GM19035 (cell line): ENCODE results near the gene ATAD2B.

Source experiments
- ATAC-seq: cut with Tn5 transposase; IDR thresholded peaks from one replicate; pipeline ENCODE4 v1.9.1; 2021; ENCODE audit not compliant: unreplicated experiment

The ATAD2B gene

DNA sequence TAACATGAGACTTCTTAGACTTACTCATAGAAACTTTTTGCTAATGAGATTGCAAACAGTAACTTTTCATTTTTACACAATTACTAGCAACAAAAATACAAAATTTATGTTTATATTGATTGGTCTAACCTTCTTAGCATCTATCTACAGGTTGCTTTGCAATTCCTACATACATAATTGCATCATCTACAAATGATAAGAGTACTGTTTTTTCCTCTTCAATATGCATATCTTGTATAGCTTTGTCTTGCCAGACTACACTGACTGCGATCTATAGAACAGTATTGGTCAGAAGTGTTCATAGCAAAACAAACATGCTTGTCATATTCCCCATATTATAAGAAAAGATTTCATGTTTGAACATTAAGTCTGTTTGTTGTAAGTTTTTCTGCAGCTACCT lies 87.9 kb downstream of the ATAD2B start:
- ATAC-seq: no peak

DNA sequence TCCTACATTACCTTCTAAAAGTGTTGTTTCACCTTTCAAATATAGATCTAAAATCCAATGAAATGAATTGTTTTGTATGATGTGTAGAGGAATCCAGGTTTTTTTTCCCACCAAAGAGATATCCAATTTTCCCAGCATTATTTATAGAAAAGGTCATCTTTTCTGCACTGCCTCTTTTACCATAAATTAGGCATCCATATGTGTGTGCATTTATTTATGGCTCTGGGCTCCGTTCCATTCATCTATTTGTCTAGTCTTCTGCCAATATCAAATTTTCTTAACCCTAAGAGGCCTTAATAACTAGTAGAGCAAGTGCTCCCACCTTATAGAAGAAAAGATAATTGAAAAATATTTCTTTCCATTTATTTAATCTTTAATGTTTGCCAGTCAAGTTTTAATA lies 88.3 kb downstream of the ATAD2B start:
- no peak for ATAC-seq

DNA sequence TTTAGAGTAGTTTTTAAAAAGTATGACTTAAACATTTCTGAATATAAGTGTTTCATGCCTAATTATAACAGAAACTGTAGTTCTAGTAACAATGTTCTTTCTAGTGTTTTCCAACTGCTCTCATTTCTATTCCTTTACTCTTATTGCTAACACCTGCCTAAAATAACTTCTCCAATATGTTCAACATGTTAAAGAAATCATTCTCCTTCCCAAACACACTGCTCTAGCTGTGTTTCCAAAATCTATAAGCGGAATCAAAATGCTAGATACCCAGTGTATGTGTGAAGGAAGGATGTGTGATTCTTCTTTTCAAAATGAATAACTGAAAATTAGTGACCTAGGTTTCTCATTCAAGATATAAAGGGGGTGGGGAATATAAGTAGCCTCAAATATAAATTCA lies 89.1 kb downstream of the ATAD2B start:
- ATAC-seq: no peak

DNA sequence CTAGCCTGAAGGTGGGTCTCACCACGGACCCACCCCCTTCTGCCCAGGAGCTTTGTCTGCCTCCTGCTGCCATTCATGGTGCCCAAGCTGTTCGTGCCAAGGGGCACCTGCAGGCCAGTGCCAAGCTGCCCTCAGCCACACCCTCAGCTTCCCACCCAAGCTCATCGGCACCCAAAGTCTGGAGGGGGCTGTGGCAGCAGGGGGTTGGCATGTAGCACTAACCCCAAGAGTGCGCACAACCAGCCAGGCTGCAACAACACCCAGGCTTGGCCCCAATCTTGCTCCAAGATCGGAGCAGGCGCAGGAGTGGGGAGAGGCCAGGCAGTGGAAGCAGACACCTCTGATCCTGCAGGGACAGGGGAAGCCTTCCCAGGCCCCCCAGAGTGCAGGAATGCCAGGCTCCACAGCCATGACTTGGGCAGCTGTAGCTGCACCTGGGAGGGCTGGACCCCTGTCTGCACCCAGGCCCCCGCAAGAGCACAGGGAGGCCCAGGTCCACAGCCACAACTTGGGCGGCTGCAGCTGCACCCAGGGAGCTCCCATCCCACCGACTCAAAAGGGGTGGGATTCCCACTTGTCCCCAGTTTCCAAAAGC lies 89.9 kb downstream of the ATAD2B start:
- ATAC-seq: no peak

DNA sequence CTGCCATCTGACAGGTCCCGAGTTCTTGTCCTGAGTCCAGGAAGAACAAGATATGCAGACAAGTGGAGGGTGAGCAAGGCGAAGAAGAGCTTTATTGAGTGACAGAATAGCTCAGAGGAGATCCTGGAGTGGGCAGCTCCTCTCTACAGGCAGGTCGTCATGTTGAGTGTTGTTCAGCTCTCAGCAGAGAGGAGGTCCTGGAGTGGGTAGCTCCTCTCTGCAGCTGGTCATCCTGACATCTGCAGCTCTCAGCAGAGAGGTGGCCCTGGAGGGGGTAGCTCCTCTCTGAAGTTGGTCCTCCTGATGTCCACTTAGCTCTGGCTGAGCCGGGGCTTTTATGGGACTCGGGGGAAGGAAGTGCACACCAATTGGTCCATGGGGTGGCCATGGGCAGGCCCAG lies 90.4 kb downstream of the ATAD2B start:
- no peak for ATAC-seq

DNA sequence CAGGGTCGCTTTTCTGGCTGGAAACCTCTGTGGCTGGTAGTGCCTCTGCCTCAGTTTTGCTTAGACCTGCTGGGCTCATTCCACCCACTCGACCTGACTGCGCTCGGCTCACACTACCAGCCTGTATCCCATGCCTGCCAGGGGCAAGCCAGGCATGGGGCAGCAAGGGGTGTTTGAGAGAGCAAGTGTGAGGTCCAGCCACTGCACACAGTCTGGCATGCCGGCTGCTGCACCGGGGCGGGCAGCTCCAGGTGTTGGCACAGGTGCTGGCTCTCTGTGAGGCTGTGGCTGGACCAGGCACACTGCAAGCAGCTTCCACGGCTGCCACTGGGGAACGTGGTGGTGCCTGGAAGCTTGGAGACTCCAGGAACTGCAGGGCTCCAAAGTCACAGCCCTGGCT lies 90.9 kb downstream of the ATAD2B start:
- ATAC-seq: no peak

DNA sequence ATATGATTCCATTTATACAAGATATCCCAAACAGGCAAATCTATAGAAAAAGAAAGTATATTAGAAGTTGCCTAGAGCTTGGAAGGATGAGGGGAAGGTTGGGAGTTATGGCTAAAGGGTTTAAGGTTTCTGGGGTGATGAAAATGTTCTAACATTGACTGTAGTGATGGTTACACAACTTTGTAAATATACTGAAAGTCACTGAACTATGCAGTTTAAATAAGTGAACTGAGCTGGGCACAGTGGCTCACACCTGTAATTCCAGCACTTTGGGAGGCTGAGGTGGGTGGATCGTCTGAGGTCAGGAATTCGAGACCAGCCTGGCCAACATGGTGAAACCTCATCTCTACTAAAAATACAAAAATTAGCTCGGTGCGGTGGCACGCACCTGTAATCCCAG lies 91.5 kb downstream of the ATAD2B start:
- ATAC-seq: no peak

DNA sequence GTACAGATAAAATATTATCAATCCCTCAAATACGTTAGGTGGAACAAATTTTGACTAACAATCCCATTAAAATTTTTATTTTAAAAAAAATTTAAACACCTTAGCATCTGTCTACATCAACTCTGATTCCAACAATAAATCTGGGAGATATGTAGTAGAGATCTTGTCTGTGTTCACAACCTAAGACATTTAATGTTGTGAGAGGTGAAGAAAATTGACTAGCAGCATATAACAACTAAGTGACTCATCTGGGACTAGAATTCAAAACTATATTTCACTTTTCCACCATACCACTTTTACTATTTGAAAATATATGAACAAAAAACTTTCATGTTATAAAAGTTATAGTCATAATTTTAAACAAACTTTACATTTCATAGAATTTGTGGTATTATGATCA lies 97.9 kb downstream of the ATAD2B start:
- ATAC-seq: no peak

DNA sequence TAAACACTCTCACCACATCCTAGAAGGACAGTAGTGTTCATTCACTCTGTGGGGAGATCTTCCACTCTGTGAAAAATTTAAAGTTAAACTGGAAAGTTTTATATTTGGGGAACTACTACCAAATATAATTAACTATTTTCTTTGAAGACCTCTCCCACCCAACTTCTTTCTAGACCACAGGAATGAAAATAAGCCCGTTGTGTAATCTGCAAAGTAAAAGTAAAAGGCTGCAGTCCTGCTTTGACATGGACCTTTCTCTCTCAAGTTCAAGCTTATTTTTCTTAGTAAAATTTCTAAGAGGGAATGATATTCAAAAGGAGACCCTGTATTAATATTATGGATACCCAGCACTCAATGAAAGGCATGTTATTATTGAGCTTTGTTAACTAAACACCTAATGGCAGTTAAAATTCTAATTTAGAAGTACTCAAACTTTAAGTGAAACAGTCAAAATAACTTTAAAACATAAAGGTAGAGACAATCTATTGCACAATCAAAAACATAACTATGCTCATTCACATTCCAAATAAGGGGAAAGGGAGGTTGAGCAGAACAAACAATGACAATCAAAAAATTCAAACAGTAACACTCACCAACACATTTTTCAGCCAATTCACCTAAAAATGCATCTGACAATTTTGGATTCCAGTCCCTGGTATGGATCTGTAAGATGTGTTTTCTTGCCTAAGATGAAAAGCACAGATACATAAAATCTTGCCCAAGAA lies 98.5 kb downstream of the ATAD2B start:
- no peak for ATAC-seq

DNA sequence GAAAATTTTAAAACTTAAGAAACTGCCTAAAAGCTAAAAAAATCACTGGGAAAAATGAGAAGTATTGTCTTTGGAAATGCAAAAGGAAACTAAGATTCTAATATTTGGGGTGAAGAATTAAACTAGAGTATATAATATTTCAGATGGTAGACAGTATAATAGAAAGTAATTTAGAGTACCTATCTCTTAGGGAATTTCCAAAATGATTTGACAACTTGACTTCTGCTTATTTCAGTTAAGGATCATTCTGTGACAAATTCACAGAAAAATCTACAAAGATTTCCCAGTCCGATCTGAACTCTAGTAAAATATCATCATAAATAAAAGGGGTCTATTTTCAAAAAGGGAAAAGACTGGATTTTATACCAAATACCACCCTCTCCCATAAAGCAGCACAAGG lies 99.6 kb downstream of the ATAD2B start:
- ATAC-seq: no peak

DNA sequence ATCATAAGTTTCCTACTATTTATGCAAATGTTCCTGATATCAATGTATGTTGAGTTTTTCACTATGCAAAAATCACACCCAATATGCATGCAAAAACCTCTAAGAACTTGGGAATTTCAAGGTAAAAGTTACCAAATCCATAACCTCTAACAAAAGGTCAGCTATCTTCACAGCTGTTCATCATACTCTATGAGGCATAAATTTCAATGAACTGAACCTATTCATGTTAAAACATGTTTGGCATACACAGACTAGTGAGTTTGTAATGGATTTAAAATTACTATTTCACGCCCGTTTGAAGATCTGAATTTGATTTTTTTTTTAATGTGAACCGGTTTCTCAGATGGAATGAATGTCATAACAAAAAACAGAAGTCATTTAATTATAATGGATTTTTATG lies 100.2 kb downstream of the ATAD2B start:
- no peak for ATAC-seq

DNA sequence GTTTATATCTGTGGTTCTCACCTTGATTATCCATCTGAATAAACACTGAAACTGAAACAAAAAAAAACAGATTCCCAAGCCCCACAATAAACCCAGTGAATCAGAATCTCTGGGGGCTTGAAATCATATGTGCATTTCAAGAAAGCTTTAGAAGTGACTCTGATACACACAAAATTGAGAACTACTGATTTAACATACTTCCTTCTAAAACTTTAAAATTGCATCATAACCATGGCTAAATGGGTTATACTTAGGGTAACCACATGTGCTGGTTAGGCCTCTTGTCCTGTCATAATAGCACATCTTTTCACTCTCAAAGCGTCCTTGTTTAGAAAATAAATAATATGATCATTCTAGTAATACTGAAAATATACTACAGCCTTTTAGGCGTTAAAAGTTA lies 100.9 kb downstream of the ATAD2B start:
- no peak for ATAC-seq

DNA sequence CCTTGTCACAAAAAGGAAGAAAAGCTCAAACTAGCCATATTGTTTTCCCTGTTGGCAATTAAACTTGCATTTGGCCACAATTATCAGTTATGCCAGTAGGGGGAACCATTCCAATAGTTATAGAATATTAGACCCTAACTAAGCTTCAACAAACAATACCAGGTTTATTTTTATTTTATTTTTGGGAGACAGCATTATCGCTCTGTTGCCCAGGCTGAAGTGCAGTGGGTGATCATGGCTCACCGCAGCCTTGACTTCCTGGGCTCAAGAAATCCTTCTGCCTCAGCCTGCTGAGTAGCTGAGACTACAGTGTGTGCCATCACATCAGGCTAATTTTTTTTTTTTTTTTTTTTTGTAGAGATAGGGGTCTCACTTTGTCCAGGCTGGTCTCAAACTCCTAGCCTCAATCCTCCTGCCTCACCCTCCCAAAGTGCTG lies 102.1 kb downstream of the ATAD2B start:
- peak; percentile 58 for ATAC-seq

DNA sequence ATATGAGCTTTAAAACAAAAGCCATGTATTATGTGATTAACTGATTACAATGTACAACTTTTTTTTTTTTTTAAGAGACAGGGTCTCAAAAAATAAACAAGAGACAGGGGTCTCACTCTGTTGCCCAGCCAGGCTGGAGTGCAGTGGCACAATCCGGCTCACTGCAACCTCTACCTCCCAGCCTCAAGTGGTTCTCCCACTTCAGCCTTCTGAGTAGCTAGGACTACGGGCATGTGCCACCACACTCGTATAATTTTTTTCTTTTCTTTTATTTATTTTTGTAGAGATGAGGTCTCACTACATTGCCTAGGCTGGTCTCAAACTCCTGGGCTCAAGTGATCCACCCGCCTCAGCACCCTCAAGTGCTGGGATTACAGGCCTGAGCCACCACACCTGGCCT lies 103.1 kb downstream of the ATAD2B start:
- ATAC-seq: no peak

DNA sequence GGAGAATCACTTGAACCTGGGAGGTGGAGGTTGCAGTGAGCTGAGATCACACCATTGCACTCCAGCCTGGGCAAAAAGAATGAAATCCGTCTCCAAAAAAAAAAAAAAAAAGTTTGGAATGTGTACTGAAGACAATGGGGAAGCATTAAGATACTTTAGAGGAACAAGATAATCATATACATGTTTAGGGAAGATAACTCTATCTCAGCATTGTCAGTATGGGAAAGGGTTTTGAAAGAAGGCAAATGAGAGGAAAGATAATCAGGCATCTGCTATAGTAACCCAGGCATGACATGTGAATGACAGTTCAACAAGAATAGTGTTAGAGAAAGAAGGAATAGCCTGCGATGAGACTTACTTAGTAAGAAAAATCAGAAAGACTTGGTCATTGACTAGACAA lies 112.0 kb downstream of the ATAD2B start:
- no peak for ATAC-seq

DNA sequence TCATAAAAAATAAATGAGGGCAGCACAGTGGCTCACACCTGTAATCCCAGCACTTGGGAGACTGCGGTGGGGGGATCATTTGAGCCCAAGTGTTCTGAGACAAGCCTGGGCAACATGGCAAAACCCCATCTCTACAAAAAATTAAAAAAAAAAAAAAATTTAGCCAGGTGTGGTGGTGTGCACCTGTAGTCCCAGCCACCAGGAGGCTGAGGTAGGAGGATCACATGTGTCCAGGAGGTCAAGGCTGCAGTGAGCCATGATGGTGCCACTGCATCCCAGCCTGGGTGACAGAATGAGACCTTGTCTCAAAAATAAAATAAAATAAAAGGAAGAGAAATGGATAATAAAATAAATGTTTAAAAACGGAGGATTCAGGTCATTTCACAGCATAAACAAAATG lies 113.5 kb downstream of the ATAD2B start:
- ATAC-seq: no peak

DNA sequence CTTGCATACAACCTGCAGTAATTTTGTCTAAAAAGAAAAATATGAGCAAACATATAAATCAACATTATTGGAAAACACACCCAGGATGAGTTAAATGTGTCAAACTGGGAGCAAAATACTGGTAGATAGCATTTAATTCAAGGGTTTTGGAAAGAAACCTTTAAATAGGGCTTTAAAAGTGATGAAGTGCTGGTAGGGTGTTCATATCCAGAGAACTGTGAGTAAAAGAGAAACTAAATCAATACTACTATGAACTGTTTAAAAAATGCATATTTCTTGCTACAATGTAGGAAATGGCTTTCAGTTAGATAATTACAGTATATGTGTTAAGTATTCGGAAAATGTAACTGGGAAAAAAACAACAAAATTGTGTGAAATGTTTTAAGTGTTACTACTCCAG lies 117.8 kb downstream of the ATAD2B start:
- ATAC-seq: no peak

DNA sequence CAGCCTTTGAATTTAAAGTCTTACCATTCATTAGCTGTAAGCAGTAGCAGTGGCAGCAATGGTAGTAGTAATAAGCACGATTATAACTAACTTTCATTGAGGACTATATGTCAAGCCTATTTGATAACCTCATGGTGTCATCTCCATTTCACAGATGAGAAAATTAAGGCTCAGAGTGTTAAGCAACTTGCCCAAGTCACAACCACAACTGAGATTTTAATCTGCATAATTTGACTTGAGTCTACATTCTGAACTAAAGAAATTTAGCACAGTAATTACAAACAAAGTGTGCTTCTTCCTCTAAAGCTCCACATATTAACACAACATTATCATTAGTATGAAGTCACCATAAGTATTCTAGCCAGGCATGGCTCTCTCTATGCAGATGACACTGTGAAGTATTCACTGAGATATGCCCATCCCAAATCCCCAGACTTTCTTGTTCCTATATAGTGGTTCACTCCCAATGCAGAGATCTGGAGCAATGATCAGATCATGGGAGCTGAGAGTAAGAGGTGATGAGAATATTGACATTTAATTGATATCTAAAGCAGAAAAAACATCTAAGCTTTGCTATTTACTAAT lies 120.2 kb downstream of the ATAD2B start:
- ATAC-seq: no peak

DNA sequence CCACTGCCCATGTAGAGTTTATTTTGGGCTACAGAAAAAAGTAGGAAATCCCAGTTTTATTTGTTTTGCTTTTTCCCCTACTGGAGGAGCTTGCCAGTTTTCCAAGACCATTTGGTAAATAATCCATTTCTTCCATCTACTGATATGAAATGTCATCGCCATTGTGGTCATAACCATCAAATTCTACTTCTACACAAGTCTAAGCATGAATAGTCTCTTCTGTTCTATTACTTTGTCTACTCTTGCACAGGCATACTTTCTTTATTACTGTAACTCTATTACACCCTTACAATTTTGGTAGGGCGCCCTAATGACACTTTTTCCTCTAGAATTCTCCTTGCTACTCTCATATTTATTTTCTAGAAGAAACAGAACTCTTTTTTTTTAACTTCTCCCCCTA lies 120.7 kb downstream of the ATAD2B start:
- no peak for ATAC-seq

DNA sequence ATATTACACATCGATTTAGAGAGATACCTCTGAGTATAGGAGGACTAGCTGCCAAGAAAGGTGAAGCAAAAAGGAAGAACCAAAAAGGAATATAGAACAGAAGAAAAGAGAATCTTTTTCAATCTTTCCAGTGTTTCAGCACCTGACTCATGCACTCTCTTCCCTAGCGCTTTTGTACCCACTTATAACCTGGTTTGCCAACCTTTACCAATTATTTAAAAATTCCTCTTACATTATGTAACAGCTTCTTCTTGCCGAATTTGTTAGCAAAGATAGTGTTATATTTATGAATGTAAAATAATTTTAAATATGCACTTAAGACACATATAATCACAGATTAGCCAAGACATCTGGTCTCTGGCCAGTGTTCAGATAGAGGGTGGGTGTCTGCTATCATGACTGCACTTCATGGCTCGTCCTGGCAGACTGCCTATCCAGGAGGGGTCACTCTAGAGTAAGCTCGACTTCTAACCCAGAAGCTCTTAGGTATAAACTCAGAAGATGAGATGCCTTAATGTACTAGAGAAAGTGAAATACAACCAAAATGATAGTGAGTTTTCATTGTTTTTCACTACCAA lies 122.9 kb downstream of the ATAD2B start:
- no peak for ATAC-seq

DNA sequence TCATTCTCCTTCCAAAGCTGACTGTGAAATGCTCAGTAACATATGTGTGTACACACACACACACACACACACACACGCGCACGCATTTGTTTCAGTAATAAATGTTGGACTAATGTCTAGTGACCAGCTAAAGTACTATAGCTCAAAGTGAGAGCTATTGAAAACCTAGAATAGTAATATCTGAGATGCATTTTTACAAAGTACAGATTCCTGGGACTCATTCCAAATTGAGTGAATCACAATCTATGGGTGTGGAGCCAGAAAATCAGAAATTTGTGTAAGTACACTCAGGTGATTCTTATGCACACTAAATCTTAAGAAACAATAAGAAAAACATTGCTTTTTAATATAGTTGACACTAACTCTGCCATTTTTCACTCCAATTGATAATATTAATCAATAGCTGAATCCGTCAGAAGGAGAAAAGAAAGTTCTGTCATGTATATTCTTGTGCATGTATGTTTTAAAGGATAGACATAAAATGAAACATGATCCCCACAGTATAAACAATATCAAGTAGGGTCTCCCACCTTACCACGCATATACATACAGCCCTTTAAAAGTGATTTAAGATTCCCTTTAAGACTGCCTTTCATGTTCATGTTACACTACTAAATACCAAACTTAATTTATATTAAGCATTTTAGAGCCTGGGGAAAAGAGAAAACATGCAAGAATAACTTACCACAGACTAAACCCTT lies 123.5 kb downstream of the ATAD2B start:
- ATAC-seq: no peak

DNA sequence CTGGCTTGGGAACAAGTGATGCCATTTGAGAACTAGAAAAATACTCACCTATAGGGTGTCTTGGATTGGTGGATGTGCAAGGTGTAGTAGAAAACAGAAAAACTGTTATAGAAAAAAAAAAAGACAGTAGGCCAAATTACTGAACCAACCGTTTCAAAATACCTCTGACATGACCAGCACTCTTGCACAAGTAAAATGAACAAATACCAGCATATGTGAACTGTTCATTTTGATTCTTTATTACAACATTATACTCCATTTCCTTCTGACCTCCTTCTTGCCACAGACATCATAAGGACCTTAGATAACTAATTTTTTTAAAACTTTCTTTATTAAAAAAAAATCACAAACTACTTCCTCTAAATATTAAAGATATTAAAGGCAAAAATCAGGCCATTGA lies 125.5 kb downstream of the ATAD2B start:
- no peak for ATAC-seq
